Islet of Langerhans (tissue), 1 donor: Measurements from ENCODE around the gene MROH2B.
A peak's percentile ranks its signal among the peaks of the same experiment; 100 is the strongest.

Experiments used
- FAIRE-seq: peaks from one replicate; lab custom pipeline; 2011; peaks lifted over from hg19 to GRCh38; lab: Jason Lieb, UNC

The MROH2B gene

GRCh38 chr5:41071242-41071641 is at the start of gene MROH2B:
Gene MROH2B (minus strand): TSS chr5:41071342. CDS start chr5:41070852, 490 bp downstream.
- no peak for FAIRE-seq

GRCh38 chr5:41120600-41120999 is 49.5 kb upstream of the MROH2B start:
- no peak for FAIRE-seq

- FAIRE-seq: no peak
Measured at GRCh38 chr5:41118177-41118576, 47.0 kb upstream of the MROH2B start.

GRCh38 chr5:41115281-41115680 is 44.1 kb upstream of the MROH2B start:
- FAIRE-seq: no peak

- FAIRE-seq: no peak
Measured at GRCh38 chr5:41112486-41113455, 41.6 kb upstream of the MROH2B start.

GRCh38 chr5:41109186-41109585 is 38.0 kb upstream of the MROH2B start:
- FAIRE-seq: no peak

- no peak for FAIRE-seq
Measured at GRCh38 chr5:41102341-41102740, 31.2 kb upstream of the MROH2B start.

- FAIRE-seq: no peak
Measured at GRCh38 chr5:41097642-41098041, 26.5 kb upstream of the MROH2B start.

- FAIRE-seq: no peak
Measured at GRCh38 chr5:41095324-41096101, 24.4 kb upstream of the MROH2B start.

GRCh38 chr5:41094871-41095270 is 23.7 kb upstream of the MROH2B start:
- peak; percentile 78 for FAIRE-seq

GRCh38 chr5:41093803-41094202 is 22.7 kb upstream of the MROH2B start:
- no peak for FAIRE-seq

- no peak for FAIRE-seq
Measured at GRCh38 chr5:41087461-41087860, 16.3 kb upstream of the MROH2B start.

- FAIRE-seq: no peak
Measured at GRCh38 chr5:41083306-41083705, 12.2 kb upstream of the MROH2B start.

GRCh38 chr5:41071975-41072374 is 833 bp upstream of the MROH2B start:
- FAIRE-seq: no peak

GRCh38 chr5:41067714-41068568 is 3.2 kb downstream of the MROH2B start:
- no peak for FAIRE-seq

- no peak for FAIRE-seq
Measured at GRCh38 chr5:41065691-41066335, 5.3 kb downstream of the MROH2B start.

GRCh38 chr5:41057940-41058339 is 13.2 kb downstream of the MROH2B start:
- FAIRE-seq: no peak

- FAIRE-seq: no peak
Measured at GRCh38 chr5:41057231-41057630, 13.9 kb downstream of the MROH2B start.

- FAIRE-seq: no peak
Measured at GRCh38 chr5:41048986-41049385, 22.2 kb downstream of the MROH2B start.

- FAIRE-seq: no peak
Measured at GRCh38 chr5:41043109-41043747, 27.9 kb downstream of the MROH2B start.

- FAIRE-seq: no peak
Measured at GRCh38 chr5:41032973-41033372, 38.2 kb downstream of the MROH2B start.
